ENCODE measurements around the gene NEU2. TPM values are rescaled to one million over a fixed set of nuclear protein-coding genes. Genes with fewer than 3 reads are reported as not detected.

Gene NEU2
- total and polyA plus RNA-seq, 2 of the 13 experiments (the other 11 are each of a cell fraction or from before 2014, with no cell fraction given), result not detected

- no peak for TF ChIP-seq ZSCAN5A (CRISPR knock-in tag; IDR thresholded peaks at IDR 0.05; ENCODE audit: borderline replicate concordance)
- TF ChIP-seq ZNF558 (CRISPR knock-in tag; IDR thresholded peaks at IDR 0.05; ENCODE audit: borderline replicate concordance), result no peak
- TF ChIP-seq MATR3 (CRISPR knock-in tag; IDR thresholded peaks at IDR 0.05), result no peak
- TF ChIP-seq ZNF17 (CRISPR knock-in tag; IDR thresholded peaks at IDR 0.05), result no peak
- TF ChIP-seq IRX3 (CRISPR knock-in tag; IDR thresholded peaks at IDR 0.05; ENCODE audit: borderline replicate concordance, low read depth), result no peak
- 0 out of 2 replicates have a peak, but pooled peaks have one; percentile 8 for TF ChIP-seq ZMYM4 (CRISPR knock-in tag; IDR thresholded peaks at IDR 0.05)
- TF ChIP-seq ZNF670 (CRISPR knock-in tag; IDR thresholded peaks at IDR 0.05; ENCODE audit: borderline replicate concordance), result no peak
- TF ChIP-seq CBX5 (CRISPR knock-in tag; IDR thresholded peaks at IDR 0.05; ENCODE audit: borderline replicate concordance), result no peak; the same call in 1 of the 2 replicates
- no peak; the same call in 1 of the 2 replicates for TF ChIP-seq ZBTB38 (CRISPR knock-in tag; IDR thresholded peaks at IDR 0.05)
- TF ChIP-seq KAT2B (IDR thresholded peaks at IDR 0.05; ENCODE audit: borderline replicate concordance, low read depth, low read length), result no peak
- TF ChIP-seq, protein P1, sequence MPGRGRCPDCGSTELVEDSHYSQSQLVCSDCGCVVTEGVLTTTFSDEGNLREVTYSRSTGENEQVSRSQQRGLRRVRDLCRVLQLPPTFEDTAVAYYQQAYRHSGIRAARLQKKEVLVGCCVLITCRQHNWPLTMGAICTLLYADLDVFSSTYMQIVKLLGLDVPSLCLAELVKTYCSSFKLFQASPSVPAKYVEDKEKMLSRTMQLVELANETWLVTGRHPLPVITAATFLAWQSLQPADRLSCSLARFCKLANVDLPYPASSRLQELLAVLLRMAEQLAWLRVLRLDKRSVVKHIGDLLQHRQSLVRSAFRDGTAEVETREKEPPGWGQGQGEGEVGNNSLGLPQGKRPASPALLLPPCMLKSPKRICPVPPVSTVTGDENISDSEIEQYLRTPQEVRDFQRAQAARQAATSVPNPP (CRISPR knock-in tag; IDR thresholded peaks at IDR 0.05), result no peak
- no peak for TF ChIP-seq HOXA7 (CRISPR knock-in tag; IDR thresholded peaks at IDR 0.05)
- TF ChIP-seq, protein P2, sequence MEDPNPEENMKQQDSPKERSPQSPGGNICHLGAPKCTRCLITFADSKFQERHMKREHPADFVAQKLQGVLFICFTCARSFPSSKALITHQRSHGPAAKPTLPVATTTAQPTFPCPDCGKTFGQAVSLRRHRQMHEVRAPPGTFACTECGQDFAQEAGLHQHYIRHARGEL (CRISPR knock-in tag; IDR thresholded peaks at IDR 0.05), result peak; percentile 62; the same call in 1 of the 2 replicates
- TF ChIP-seq, protein P3, sequence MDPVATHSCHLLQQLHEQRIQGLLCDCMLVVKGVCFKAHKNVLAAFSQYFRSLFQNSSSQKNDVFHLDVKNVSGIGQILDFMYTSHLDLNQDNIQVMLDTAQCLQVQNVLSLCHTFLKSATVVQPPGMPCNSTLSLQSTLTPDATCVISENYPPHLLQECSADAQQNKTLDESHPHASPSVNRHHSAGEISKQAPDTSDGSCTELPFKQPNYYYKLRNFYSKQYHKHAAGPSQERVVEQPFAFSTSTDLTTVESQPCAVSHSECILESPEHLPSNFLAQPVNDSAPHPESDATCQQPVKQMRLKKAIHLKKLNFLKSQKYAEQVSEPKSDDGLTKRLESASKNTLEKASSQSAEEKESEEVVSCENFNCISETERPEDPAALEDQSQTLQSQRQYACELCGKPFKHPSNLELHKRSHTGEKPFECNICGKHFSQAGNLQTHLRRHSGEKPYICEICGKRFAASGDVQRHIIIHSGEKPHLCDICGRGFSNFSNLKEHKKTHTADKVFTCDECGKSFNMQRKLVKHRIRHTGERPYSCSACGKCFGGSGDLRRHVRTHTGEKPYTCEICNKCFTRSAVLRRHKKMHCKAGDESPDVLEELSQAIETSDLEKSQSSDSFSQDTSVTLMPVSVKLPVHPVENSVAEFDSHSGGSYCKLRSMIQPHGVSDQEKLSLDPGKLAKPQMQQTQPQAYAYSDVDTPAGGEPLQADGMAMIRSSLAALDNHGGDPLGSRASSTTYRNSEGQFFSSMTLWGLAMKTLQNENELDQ (CRISPR knock-in tag; IDR thresholded peaks at IDR 0.05; ENCODE audit: borderline replicate concordance), result no peak
- TF ChIP-seq FLYWCH1 (CRISPR knock-in tag; IDR thresholded peaks at IDR 0.05), result no peak
- no peak for TF ChIP-seq ZSCAN25 (CRISPR knock-in tag; IDR thresholded peaks at IDR 0.05)
- no peak for TF ChIP-seq SIN3B (IDR thresholded peaks at IDR 0.05; ENCODE audit: low read length)
- no peak for TF ChIP-seq ZNF253 (CRISPR knock-in tag; IDR thresholded peaks at IDR 0.05; ENCODE audit: borderline replicate concordance)
- no peak for TF ChIP-seq GFI1 (CRISPR knock-in tag; IDR thresholded peaks at IDR 0.05; ENCODE audit: borderline replicate concordance)
- TF ChIP-seq, protein P4, sequence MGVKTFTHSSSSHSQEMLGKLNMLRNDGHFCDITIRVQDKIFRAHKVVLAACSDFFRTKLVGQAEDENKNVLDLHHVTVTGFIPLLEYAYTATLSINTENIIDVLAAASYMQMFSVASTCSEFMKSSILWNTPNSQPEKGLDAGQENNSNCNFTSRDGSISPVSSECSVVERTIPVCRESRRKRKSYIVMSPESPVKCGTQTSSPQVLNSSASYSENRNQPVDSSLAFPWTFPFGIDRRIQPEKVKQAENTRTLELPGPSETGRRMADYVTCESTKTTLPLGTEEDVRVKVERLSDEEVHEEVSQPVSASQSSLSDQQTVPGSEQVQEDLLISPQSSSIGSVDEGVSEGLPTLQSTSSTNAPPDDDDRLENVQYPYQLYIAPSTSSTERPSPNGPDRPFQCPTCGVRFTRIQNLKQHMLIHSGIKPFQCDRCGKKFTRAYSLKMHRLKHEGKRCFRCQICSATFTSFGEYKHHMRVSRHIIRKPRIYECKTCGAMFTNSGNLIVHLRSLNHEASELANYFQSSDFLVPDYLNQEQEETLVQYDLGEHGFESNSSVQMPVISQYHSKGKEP (CRISPR knock-in tag; IDR thresholded peaks at IDR 0.05), result no peak
- TF ChIP-seq ZNF207 (IDR thresholded peaks at IDR 0.05; ENCODE audit: borderline replicate concordance), result no peak
- TF ChIP-seq ETV6 (CRISPR knock-in tag; conservative IDR thresholded peaks at IDR 0.05), result no peak
- no peak for TF ChIP-seq LBX2 (CRISPR knock-in tag; IDR thresholded peaks at IDR 0.05; ENCODE audit: borderline replicate concordance)
- TF ChIP-seq PRPF4 (IDR thresholded peaks at IDR 0.05; ENCODE audit: low read depth, low read length, poor library complexity, severe bottlenecking), result no peak
Observed at GRCh38 chr2:233060501-233060979, 28.1 kb downstream of the NEU2 start (continued).

Measured in HepG2 (cell line).